Ureter (tissue), 1 donor: ENCODE measurements around the gene RUNX1. TPM values are rescaled to one million over a fixed set of nuclear protein-coding genes. Genes with fewer than 3 reads are reported as not detected.

Source experiments
- DNase-seq: peaks from one replicate; pipeline ENCODE4 v3.0.0-alpha.2; 2020; ENCODE audit warnings: low spot score
- total RNA-seq: library from RNA; stranded (reverse); gene quantifications from one replicate; pipeline ENCODE4 v1.2.4, GENCODE V29; 2023
- donor health status: DM: yes; HTN: yes; CAD: no.

The RUNX1 gene
- total RNA-seq, 1 donor from 2014 or later: 84.0 TPM

- DNase-seq: no peak
Observed at GRCh38 chr21:34992736-34993398, 56.2 kb downstream of the RUNX1 start.

DNA sequence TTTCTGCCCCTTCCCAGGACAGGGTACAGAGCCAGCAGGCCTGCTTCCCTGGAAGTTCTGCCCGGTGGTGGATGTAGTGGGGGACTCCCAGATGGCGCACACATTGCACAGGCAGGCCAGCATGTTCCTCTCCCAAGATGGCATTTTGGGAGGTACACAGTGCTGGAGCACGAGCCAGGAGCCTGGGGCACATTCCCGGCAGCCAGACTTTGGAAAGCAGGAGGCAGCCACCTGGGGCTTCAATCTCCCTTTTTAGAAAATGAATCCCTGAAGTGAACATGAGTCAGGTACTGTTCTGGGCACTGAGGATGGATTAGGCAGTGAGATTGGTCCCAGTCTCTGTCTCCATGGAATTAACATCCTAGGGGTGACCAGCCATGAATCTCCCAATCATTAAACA, 56.9 kb downstream of the RUNX1 start:
- no peak for DNase-seq

- no peak for DNase-seq
Observed at GRCh38 chr21:34991366-34991957, 57.6 kb downstream of the RUNX1 start.

DNA sequence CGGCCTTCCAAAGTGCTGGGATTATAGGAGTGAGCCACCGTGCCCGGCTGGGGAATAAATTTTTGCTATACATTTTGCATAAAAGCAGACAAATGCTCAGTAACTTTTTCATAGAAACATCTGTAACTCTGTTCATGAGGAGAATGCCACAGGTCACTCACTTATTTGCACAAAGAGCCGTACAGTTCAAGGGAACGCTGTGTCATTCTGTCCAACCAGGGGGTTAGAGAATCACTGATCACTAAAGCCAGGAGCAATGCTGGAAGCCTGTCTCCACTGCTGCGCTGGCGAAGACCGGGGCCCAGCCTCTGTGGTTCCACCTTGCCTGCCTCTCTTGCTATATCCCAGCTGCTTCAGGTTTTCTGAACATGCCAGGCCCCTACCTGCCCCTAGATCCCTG, 58.3 kb downstream of the RUNX1 start:
- no peak for DNase-seq

GRCh38 chr21:34989337-34990151, 59.6 kb downstream of the RUNX1 start:
- no peak for DNase-seq

GRCh38 chr21:34988625-34989024, 60.5 kb downstream of the RUNX1 start:
- no peak for DNase-seq

DNA sequence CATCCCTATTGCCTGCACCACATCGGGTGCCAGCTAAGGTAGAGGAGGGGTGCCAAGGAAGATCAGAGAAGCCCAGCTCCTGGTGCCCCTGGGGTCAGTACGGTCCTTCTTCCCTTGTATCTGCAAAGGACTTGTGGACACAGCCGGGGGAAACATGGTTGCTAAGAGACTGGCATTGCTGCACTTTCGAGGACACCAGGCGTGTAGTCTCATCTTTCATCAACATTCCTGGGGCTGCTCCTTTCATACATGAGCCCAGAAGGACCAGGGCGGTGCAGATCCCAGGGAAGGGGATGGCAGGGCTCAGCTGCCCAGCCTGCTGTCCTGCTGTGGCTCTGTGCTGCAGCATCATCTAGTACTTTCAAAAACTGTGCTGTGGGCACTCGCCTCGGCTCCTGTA, 61.0 kb downstream of the RUNX1 start:
- no peak for DNase-seq

GRCh38 chr21:34987501-34988072, 61.5 kb downstream of the RUNX1 start:
- DNase-seq: no peak

DNA sequence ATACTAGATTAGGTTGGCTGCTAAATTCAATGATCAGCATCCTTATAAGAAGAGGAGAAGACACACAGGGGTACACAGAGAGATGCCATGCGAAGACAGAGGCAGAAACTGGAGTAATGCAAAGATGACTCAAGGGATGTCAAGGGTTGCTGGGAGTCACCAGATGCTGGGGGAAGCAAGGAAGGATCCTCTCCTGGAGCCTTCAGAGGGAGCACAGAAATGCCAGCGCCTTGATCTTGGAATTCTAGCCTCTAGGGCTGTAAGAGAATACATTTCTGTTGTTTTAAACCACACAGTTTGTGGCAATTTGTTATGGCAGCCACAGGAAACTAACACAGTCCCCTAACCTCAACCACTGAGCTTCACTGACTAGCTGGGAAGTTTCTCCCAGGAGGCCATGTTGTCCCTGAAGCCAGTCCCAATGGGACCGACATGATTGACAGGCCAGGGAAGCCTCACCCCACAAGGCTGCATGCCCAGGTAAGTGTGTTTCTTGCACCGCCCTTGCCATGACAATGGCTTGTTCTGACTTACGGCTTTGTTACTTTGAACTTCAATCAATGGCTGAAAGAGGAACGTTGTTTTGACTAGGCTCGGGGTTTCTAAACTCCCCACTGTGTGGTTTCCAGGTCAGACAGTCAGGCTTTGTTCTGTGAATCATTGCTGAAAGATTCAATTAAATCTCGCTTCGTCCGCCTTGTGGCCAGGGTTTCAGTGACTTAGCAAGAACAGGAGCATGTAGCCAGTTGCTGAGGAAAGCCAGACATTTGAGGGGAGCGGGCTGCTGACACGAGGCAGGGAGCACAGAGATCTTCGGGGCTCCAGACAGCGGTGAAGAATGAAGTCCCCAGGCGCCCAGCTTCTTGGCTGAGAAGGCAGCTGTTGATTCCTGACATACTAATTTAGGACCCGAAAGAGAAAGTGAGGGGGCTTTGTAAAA, 62.3 kb downstream of the RUNX1 start:
- no peak for DNase-seq

DNA sequence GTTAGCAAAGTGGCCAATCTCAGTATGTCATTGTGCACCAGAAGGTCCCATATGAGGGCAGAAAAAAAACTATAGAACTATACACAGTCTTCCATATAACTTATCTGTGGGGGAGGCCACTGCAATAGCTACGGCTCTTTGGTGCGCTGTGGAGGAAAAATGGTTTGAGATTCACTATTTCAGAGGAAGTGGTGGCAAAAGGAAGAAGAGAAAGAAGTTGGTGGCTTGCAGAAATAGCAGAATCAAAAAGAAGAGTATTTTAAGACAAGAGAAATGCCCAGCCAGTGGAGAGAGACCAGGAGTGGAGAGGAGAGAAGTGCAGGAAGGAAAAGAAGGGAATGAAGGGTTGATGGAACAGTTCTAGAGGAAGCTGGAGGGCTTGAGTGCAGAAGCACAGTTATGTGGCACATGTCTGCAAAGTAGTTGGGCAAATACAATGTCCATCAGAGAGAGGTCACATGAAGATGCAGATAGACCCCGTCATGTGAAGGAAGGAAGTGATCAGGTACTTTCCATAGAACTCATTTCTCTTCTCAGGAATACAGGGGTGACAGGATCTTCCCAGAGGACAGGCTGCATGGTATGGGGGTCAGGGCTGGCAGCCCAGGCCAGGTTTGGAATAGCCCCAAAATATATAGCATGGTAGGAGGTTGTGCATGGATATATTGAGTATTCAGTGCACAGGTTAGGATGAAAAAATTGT, 64.6 kb downstream of the RUNX1 start:
- no peak for DNase-seq

DNA sequence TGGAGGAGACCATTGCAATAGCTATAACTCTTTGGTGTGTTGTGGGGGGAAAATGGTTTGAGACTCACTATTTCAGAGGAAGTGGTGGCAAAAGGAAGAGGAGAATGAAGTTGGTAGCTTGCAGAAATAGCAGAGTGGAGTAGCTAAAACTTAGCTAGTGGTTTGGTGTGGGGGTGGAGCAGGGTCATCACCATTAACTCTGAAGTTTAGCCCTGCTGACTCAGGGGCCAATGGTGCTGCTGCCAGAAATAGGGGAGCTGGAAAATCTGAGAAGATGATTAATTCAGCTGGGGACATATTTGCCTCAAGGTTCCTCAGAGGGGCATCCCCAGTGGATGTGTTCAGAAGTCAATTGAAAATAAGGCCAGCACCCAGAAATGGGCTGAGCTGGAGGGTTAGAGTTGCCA, 65.4 kb downstream of the RUNX1 start:
- no peak for DNase-seq

DNA sequence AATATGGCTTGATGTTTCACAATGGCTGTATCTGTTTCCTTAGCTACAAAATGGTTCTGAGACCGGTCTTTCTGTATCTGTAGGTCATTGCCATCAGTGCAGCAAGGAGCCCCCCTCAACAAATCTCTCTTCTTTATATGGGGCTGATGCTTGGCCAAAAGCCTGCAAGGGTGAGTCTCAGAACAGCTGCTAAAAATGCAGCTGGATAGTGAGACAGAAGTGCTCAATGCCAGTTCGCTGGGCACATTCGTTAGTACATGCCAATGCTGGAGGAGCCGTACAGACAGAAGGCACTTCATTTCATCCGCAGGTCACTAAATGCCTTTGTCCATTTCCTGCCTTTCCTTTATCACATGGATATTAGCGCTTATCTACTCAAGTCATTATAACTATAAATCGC, 67.3 kb downstream of the RUNX1 start:
- DNase-seq: no peak

GRCh38 chr21:34980423-34981115, 68.5 kb downstream of the RUNX1 start:
- DNase-seq: no peak

- DNase-seq: no peak
Observed at GRCh38 chr21:34979383-34979782, 69.7 kb downstream of the RUNX1 start.

DNA sequence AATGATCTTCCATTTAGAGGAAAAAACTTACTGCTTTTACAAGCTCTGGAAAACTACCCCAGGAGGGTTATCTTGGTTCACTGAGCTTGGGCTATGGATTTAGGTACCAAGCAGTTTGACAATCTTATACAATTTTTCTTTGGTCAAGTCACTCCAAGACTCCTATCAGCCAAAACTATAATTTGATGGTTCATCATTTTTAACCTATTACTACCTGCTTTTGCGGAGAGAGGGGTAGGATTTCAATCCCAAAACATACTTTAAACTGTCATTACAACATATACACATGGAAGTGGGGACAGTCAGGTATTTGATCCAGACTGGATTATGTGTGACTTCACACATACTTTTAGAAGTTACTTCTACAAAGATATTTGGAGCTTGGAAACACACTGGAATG, 71.8 kb downstream of the RUNX1 start:
- DNase-seq: no peak

DNA sequence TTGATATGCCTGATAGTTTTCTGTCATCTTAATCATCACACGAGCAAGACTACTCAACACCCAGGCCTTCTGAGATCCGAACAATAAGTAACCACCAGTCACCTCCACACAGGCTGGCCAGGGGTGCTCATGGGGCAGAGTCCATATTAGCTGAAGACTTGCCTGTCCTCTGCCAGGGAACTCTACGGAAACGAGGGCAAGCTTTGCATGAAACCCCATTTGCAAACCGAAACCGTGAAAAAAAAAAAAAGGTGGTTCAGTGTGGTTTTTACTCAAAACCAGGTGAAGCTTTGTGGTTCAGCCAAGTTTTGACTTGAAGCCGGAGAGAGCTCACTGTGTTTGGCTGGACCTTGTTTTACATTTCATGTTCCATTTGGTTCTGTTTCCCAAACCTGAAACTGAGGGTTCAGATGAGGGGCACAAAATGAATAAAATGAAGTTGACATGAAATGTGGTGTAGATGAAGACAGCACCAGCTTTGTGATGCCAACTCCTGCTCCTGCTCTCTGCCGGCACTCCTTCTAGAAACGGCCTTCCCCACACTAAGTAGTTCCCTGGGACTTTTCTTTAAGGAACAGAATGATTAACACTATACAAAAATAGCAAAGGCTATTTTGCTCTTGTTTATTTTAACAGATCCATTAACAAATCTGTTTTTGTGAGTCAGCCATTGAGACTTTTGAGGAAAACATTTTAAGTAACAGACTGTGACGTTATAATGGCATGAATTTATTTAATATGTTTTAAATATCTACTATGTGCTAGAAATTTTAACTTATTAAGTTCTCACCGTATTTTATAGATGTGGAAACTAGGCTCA, 74.7 kb downstream of the RUNX1 start:
- no peak for DNase-seq

GRCh38 chr21:34973685-34974084, 75.4 kb downstream of the RUNX1 start:
- no peak for DNase-seq

DNA sequence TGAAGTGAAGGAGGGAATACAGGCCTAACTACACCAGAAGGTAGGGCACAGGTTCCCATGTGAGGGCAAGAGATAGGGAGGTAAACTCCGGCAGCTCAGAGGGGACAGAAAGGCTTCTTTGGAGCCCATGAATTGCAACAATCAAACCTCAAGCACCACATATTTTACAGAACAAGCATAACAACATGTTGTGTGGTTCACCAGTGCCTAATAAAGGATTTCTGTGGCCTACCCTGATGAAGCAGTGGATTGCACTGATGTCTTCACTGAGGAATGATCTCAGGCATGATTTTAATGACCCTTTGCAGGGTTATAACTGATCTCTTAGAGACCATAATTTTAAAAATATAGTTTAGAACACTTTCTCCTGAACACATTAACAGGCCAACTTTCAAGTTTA, 77.4 kb downstream of the RUNX1 start:
- no peak for DNase-seq

DNA sequence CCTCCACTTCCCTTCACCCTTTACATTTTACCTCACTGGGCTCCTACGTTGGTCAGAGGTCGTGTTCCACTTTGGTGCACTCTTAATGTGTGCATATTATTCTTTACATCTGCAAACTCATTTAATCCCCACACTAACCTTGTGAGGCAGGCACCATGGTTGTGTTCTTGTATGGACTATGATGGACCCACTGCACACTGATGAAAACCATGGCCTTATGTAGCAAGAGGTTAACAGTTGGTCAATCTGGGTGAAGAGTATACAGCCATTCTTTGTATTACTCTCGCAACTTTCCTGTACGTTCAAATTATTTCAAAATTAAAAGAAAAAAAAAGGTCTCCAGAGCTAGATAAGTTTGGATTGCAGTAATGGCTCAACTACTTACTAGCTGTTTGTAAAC, 78.5 kb downstream of the RUNX1 start:
- no peak for DNase-seq

GRCh38 chr21:34970167-34970500, 79.0 kb downstream of the RUNX1 start:
- DNase-seq: no peak
